HG02763 (cell line): ENCODE results near the gene FAM124B.
"Not testable (repeated sequence)": the region's sequence is repeated elsewhere in the genome, so short reads cannot be mapped to it uniquely, and the experiment has no call there.

ENCODE experiments used
- ATAC-seq: cut with Tn5 transposase; IDR thresholded peaks from one replicate; pipeline ENCODE4 v1.9.1; 2021; ENCODE audit warnings: mild to moderate bottlenecking, moderate library complexity; ENCODE audit not compliant: unreplicated experiment

FAM124B gene

DNA sequence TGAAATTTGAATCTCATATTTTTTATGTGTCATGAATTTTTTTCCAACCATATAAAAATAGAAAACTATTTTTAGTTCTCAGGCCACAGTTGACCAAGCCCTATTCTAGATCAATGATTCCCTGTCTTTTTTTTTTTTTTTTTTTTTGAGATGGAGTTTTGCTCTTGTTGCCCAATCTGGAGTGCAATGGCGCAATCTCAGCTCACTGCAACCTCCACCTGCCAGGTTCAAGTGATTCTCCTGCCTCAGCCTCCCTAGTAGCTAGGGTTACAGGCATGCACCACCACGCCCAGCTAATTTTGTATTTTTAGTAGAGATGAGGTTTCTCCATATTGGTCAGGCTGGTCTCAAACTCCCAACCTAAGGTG is 19.6 kb downstream of the FAM124B start:
- not testable (repeated sequence) for ATAC-seq

DNA sequence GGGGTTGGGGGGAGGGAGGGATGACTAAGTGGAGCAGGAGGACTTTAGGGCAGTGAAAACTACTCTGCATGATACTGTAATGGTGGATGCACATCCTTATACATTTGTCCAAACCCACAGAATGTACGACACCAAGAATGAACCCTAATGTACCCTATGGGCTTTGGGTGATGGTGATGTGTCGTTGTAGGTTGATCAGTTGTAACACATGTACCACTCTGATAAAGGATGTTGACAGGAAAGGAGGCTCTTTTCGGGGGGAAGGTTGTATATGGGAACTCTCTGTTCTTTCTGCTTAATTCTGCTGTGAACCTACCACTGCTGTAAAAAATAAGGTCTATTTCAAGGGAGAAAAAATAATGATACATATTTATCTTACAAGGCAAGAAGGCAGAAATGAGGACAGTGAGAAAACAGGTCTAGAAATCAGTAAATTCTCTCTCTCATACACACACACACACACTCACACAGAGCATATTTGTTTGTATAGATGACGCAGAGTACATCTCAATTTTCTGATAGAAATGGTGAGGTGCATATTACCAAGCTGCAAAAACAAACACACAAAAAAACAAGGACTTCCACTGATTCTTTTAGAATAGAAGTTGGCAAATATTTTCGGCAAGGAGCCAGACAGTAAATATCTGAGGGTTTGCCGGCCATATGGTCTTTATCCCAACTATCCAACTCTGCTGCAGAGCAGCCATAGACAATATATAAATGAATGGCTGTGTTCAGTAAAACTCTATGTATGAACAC is 20.2 kb downstream of the FAM124B start:
- no peak for ATAC-seq

DNA sequence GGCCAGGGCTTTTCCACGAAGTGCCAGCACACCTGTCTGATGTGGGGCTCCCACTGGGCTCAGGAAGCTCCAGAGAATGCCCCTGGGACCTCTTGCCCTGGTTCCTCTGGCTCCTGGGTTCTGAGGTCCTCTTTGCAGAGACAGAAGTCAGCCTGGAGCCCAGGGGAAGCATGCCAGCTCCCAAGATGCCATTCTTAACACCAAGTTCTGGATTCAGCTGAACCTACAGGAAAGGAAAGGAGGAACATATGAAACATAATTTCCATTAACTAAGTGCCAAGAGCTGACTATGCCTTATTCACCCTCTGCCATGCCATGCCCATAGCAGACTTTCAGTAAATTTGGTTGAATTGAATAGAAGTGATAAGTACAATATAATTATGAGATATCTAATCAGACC is 21.9 kb downstream of the FAM124B start:
- no peak for ATAC-seq

- ATAC-seq = no peak
Measured at GRCh38 chr2:224379172-224379571, 22.7 kb downstream of the FAM124B start.

- ATAC-seq = no peak
Measured at GRCh38 chr2:224378701-224379097, 23.2 kb downstream of the FAM124B start.

GRCh38 chr2:224377751-224378700 is 23.9 kb downstream of the FAM124B start:
- ATAC-seq = no peak

- ATAC-seq = no peak
Measured at GRCh38 chr2:224372641-224373040, 29.3 kb downstream of the FAM124B start.

- ATAC-seq = no peak
Measured at GRCh38 chr2:224369028-224369632, 32.8 kb downstream of the FAM124B start.

DNA sequence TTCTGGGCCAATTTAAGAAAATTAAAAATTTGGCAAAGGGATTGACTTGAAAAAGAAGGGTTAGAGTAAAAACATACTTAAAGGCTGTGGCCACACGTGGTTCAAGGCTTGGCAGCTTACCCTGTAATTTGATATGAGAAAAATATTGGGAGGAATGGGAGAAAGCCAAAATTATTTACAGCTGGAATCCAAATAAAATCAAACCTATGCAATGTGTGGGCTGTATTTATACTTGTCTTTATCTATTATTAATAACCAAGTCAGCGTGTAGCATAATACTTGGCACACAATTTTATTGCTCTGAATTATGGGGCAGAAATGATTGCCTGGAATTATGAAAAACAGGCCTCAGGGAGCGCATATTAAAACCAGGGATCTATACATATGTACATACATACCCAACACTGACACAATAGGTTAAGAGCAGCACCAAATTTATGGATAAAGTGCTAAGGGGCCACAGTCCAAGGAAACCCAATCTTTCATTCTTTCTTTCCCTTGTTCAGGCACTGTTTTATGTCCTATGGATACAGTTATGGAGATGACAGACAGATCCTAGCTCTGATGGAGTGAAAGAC is 35.6 kb downstream of the FAM124B start:
- ATAC-seq = no peak

GRCh38 chr2:224365331-224365730 is 36.6 kb downstream of the FAM124B start:
- no peak for ATAC-seq

GRCh38 chr2:224363281-224363680 is 38.6 kb downstream of the FAM124B start:
- ATAC-seq = no peak

DNA sequence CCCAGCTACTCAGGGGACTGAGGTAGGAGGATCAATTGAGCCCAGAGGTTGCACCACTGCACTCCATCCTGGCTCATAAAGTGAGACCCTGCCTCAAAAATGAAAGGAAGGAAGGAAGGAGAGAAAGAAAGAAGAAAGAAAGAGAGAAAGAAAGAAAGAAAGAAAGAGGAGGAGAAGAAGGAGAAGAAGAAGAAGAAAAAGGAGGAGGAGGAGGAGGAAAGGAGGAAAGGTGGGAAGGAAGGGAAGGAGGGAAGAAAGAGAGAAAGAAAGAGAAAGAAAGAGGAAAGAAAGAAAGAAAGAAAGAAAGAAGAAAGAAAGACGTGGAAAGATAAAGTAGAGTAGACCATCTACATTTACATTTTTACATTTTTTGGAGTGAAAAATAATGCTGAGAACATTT is 39.8 kb downstream of the FAM124B start:
- ATAC-seq = no peak

GRCh38 chr2:224360801-224361251 is 41.1 kb downstream of the FAM124B start:
- ATAC-seq = no peak

- ATAC-seq = no peak
Measured at GRCh38 chr2:224359569-224359968, 42.3 kb downstream of the FAM124B start.

GRCh38 chr2:224357098-224357901 is 44.6 kb downstream of the FAM124B start:
- peak; percentile 65 for ATAC-seq

GRCh38 chr2:224354632-224355211 is 47.2 kb downstream of the FAM124B start:
- ATAC-seq = no peak

- ATAC-seq = no peak
Measured at GRCh38 chr2:224350703-224351102, 51.2 kb downstream of the FAM124B start.

DNA sequence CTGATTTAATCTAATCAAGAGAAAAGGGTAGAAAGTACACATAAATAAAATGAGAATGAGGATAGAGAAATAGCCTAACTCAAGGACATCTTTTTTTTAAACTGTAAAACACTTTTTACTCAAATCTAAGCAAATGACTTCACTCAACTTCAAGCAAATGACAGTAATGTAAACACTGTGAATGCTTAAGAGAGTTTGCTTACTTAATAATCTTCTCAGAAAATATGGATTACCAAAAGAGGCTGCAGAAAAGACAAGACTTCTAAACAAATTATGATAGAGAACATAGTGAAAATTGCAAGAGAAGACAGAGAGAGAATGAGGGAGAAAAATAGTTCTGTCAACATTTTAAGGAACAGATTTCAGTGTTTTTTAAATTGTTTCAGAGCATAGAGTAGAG is 52.5 kb downstream of the FAM124B start:
- ATAC-seq = no peak

- no peak for ATAC-seq
Measured at GRCh38 chr2:224347176-224348051, 54.5 kb downstream of the FAM124B start.
